GM19452 (cell line): Measurements from ENCODE around the gene KHDC4.

ENCODE experiments used
- ATAC-seq: cut with Tn5 transposase; IDR thresholded peaks from one replicate; pipeline ENCODE4 v1.9.1; 2021; ENCODE audit not compliant: unreplicated experiment

The KHDC4 gene

GRCh38 chr1:155867766-155868165 is 66.4 kb downstream of the KHDC4 start:
- ATAC-seq = no peak

DNA sequence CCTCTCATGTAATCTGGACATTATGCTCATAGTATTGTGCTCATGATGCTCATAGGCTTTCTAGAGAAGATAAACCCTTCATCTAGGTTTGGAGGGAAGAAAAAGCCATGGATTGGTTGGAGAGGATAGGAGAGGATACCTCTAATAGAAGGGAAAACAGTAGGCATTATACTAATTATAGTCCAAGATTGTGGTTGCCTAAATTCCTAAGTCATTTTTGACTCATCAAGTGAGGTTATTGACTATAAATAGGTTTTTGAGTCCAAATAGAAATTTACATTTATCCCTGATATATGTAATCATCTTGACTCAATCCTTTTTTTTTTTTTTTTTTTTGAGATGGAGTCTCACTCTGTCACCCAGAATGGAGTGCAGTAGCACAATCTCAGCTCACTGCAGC is 69.8 kb downstream of the KHDC4 start:
- ATAC-seq = no peak
